Thymus (tissue), 14 donors: ENCODE measurements around the gene CTTN. TPM values are rescaled to one million over a fixed set of nuclear protein-coding genes. Genes with fewer than 3 reads are reported as not detected.

Experiments used
- DNase-seq, 9 donors: peaks; one replicate each; pipeline ENCODE4 v3.0.0-alpha.2; 2013; ENCODE audit warnings: low spot score in 9 of 9, low read depth in 6 of 9, missing footprints in 1 of 9
- H3K27ac ChIP-seq, 2 donors: one replicate each; pipeline ENCODE4 v1.5.1; 2013; ENCODE audit warnings: control low read depth in 1 of 2, low read depth in 1 of 2, low read length in 1 of 2, mild to moderate bottlenecking in 1 of 2, moderate library complexity in 1 of 2
- H3K27me3 ChIP-seq, 2 donors: one replicate each; pipeline ENCODE4 v1.5.1; 2013; ENCODE audit warnings: low read length in 1 of 2; ENCODE audit not compliant: control insufficient read depth in 2 of 2, insufficient read depth in 1 of 2
- H3K36me3 ChIP-seq, 2 donors: one replicate each; pipeline ENCODE4 v1.5.1; 2013; ENCODE audit warnings: low read length in 1 of 2, mild to moderate bottlenecking in 1 of 2, moderate library complexity in 1 of 2; ENCODE audit not compliant: control insufficient read depth in 2 of 2, insufficient read depth in 2 of 2
- H3K4me1 ChIP-seq, 2 donors: one replicate each; pipeline ENCODE4 v1.5.1; 2013; ENCODE audit warnings: low read length in 2 of 2; ENCODE audit not compliant: control insufficient read depth in 2 of 2, insufficient read depth in 2 of 2
- H3K4me3 ChIP-seq, 2 donors: one replicate each; pipeline ENCODE4 v1.5.1; 2013; ENCODE audit warnings: low read length in 2 of 2, control low read depth in 1 of 2, mild to moderate bottlenecking in 1 of 2
- H3K9me3 ChIP-seq, 2 donors: one replicate each; pipeline ENCODE4 v1.5.1; 2013; ENCODE audit warnings: low read length in 1 of 2, mild to moderate bottlenecking in 1 of 2; ENCODE audit not compliant: control insufficient read depth in 2 of 2, insufficient read depth in 1 of 2
- WGBS: extraction: QIAGEN DNeasy Blood & Tissue Kit; methylation state at CpG from one replicate; pipeline ENCODE4 v1.1.7; 2013; 5-methylcytosine and 5-hydroxymethylcytosine counted together
- long read RNA-seq, 10 donors: transcript quantifications; one replicate each; lab custom pipeline, GENCODE V29; 2026
- polyA plus RNA-seq: library from polyadenylated mRNA; stranded (reverse); fragments of 200-250 nt; gene quantifications from one replicate; pipeline ENCODE4 v1.2.3, GENCODE V29; 2013
- total RNA-seq: library from RNA; stranded (reverse); fragments of 120-200 nt; gene quantifications from one replicate; pipeline ENCODE4 v1.2.4, GENCODE V29; 2013
- donor health status: healthy.

The CTTN gene
- total RNA-seq (31.4 TPM), polyA plus RNA-seq (65.5 TPM)
- long read RNA-seq, donor 1, partial matches to known transcripts, result 0 of 2 reads
- long read RNA-seq, donor 1, other reads (novel, unspliced or antisense), result 0 of 2 reads
- long read RNA-seq, donor 2, result 0 reads
- long read RNA-seq, donor 3, transcript CTTN-206 (4 exons, 1,087 nt), result major isoform, 5 of 13 reads
- long read RNA-seq, donor 3, partial matches to known transcripts, result 5 of 13 reads
- long read RNA-seq, donor 3, other reads (novel, unspliced or antisense), result 0 of 13 reads
- long read RNA-seq, donor 4, partial matches to known transcripts, result 0 of 2 reads
- long read RNA-seq, donor 4, other reads (novel, unspliced or antisense), result 0 of 2 reads
- long read RNA-seq, donor 5, partial matches to known transcripts, result 8 of 16 reads
- long read RNA-seq, donor 5, other reads (novel, unspliced or antisense), result 0 of 16 reads
- long read RNA-seq, donor 6, partial matches to known transcripts, result 0 of 3 reads
- long read RNA-seq, donor 6, other reads (novel, unspliced or antisense), result 0 of 3 reads
- long read RNA-seq, donor 7, partial matches to known transcripts, result 0 of 2 reads
- long read RNA-seq, donor 7, other reads (novel, unspliced or antisense), result 0 of 2 reads
- long read RNA-seq, donor 8, partial matches to known transcripts, result 0 of 1 reads
- long read RNA-seq, donor 8, other reads (novel, unspliced or antisense), result 0 of 1 reads
- long read RNA-seq, donor 9, partial matches to known transcripts, result 0 of 3 reads
- long read RNA-seq, donor 9, other reads (novel, unspliced or antisense), result 0 of 3 reads
- long read RNA-seq, donor 10, partial matches to known transcripts, result 0 of 1 reads
- long read RNA-seq, donor 10, other reads (novel, unspliced or antisense), result 0 of 1 reads

GRCh38 chr11:70397983-70398833, at the start of gene CTTN:
Gene CTTN, plus strand, starts transcription at chr11:70398529. Its CDS starts 8,769 bp downstream, at chr11:70407298.
- H3K9me3 ChIP-seq, result no peaks in the 10 kb centered on the region
- peaks cover 18 to 61% of the 10 kb centered on the region in 2 donors for H3K27me3 ChIP-seq
- H3K27ac ChIP-seq, result peak within 1 kb of the TSS; percentile 17 to 65
- peaks cover 10 to 12% of the 10 kb centered on the region in 2 donors for H3K4me1 ChIP-seq
- H3K4me3 ChIP-seq, result peak within 1 kb of the TSS; percentile 59 to 81
- no peaks in the 10 kb centered on the region for H3K36me3 ChIP-seq
- DNase-seq, result peak; percentile 9 to 75 (median 50)
- under 1% methylated on average over 92 of the region's 93 CpGs for WGBS

GRCh38 chr11:70348608-70349007, 49.7 kb upstream of the CTTN start:
- Histone ChIP-seq H3K36me3 (peaks cover 42 to 44% of the 10 kb centered on the region in 2 donors), H3K27me3 (no peaks in the 10 kb centered on the region), H3K4me1 (peaks cover 0 to 6% of the 10 kb centered on the region in 2 donors), H3K4me3 (no peak overlapping the region), H3K9me3 (no peaks in the 10 kb centered on the region), H3K27ac (no peak overlapping the region)
- 93% methylated on average over 1 of the region's 1 CpG for WGBS
- DNase-seq, result no peak

GRCh38 chr11:70351646-70352045, 46.7 kb upstream of the CTTN start:
- Histone ChIP-seq H3K4me1 (no peaks in the 10 kb centered on the region), H3K4me3 (no peak overlapping the region), H3K9me3 (no peaks in the 10 kb centered on the region), H3K27me3 (no peaks in the 10 kb centered on the region), H3K27ac (no peak overlapping the region), H3K36me3 (peaks cover 46 to 51% of the 10 kb centered on the region in 2 donors)
- WGBS, result 95% methylated on average over 3 of the region's 3 CpGs
- DNase-seq, result no peak

- Histone ChIP-seq H3K27ac (peak overlapping the region in 1 of 2 donors; percentile 46), H3K27me3 (no peaks in the 10 kb centered on the region)
- WGBS, result 93% methylated on average over 1 of the region's 1 CpG
These were observed 46.2 kb upstream of the CTTN start for GRCh38 chr11:70352100-70352499.

GRCh38 chr11:70352601-70353000, 45.7 kb upstream of the CTTN start:
- no peaks in the 10 kb centered on the region for H3K9me3 ChIP-seq
- WGBS, result 92% methylated on average over 19 of the region's 19 CpGs
- peaks cover 48 to 58% of the 10 kb centered on the region in 2 donors for H3K36me3 ChIP-seq
- H3K27ac ChIP-seq, result peak overlapping the region in 1 of 2 donors; percentile 46
- no peaks in the 10 kb centered on the region for H3K4me1 ChIP-seq
- no peak overlapping the region for H3K4me3 ChIP-seq
- no peak for DNase-seq
- no peaks in the 10 kb centered on the region for H3K27me3 ChIP-seq

More at GRCh38 chr11:70352100-70352499, 46.2 kb upstream of the CTTN start:
- Histone ChIP-seq H3K9me3 (no peaks in the 10 kb centered on the region), H3K36me3 (peaks cover 50 to 56% of the 10 kb centered on the region in 2 donors), H3K4me1 (no peaks in the 10 kb centered on the region), H3K4me3 (no peak overlapping the region)
- no peak for DNase-seq

- no peaks in the 10 kb centered on the region for H3K27me3 ChIP-seq
- H3K4me3 ChIP-seq, result no peak overlapping the region
- peaks cover 44 to 56% of the 10 kb centered on the region in 2 donors for H3K36me3 ChIP-seq
- no peak for DNase-seq
- WGBS, result 97% methylated on average over 2 of the region's 2 CpGs
- peak overlapping the region in 1 of 2 donors; percentile 18 for H3K27ac ChIP-seq
- no peaks in the 10 kb centered on the region for H3K4me1 ChIP-seq
- H3K9me3 ChIP-seq, result no peaks in the 10 kb centered on the region
These were observed 45.0 kb upstream of the CTTN start for GRCh38 chr11:70353329-70353728.

GRCh38 chr11:70353900-70354568, 44.3 kb upstream of the CTTN start:
- no peak overlapping the region for H3K27ac ChIP-seq
- no peaks in the 10 kb centered on the region for H3K4me1 ChIP-seq
- no peaks in the 10 kb centered on the region for H3K9me3 ChIP-seq
- H3K27me3 ChIP-seq, result no peaks in the 10 kb centered on the region
- DNase-seq, result no peak
- WGBS, result 95% methylated on average over 19 of the region's 19 CpGs
- H3K4me3 ChIP-seq, result no peak overlapping the region
- peaks cover 40 to 54% of the 10 kb centered on the region in 2 donors for H3K36me3 ChIP-seq

GRCh38 chr11:70354629-70355028, 43.7 kb upstream of the CTTN start:
- 96% methylated on average over 2 of the region's 2 CpGs for WGBS
- no peaks in the 10 kb centered on the region for H3K27me3 ChIP-seq
- no peak for DNase-seq
- H3K4me3 ChIP-seq, result no peak overlapping the region
- no peaks in the 10 kb centered on the region for H3K4me1 ChIP-seq
- peaks cover 41 to 49% of the 10 kb centered on the region in 2 donors for H3K36me3 ChIP-seq
- no peaks in the 10 kb centered on the region for H3K9me3 ChIP-seq
- no peak overlapping the region for H3K27ac ChIP-seq
